ENCODE measurements around the gene TRPM5.

The TRPM5 gene

DNA sequence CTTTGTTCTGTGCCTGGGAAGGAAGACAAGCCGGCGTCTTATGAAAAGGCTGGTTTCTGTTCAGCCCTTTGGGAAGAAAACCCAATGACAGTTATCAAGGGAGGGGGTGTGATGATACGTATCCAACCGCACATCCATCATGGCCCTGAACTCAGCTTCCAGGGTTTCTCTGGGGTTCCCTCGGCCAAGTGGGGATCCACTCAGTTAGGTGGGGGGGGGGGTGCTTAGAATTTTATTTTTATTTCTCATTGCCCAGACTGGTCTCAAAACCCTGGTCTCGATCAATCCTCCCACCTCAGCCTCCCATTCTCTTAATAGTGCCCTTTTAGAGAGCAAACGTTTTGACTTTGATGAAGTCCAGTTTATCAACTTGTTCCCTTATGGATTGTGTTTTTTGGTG lies 26.2 kb upstream of the TRPM5 start:
- DNase-seq, result no peak

GRCh38 chr11:2468363-2469235 lies 24.3 kb upstream of the TRPM5 start:
- DNase-seq, result no peak

DNA sequence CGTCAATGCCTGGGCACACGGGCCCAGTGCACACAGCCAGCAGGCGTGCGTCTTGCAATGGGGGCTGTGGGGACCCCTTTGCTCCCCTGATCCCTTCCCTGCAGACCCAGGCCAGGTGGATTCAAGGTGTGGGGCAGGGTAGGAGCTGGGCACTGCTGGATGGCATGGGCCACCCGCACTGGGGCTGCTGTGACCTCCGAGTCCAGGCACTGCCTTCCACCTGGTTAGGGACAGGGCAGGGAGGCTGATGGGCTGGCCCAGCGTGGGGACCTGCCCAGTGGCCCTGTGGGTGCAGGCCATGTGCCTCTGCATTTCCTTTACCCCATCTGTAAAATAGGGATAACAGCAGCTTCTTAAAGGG lies 23.4 kb upstream of the TRPM5 start:
- no peak for DNase-seq

DNA sequence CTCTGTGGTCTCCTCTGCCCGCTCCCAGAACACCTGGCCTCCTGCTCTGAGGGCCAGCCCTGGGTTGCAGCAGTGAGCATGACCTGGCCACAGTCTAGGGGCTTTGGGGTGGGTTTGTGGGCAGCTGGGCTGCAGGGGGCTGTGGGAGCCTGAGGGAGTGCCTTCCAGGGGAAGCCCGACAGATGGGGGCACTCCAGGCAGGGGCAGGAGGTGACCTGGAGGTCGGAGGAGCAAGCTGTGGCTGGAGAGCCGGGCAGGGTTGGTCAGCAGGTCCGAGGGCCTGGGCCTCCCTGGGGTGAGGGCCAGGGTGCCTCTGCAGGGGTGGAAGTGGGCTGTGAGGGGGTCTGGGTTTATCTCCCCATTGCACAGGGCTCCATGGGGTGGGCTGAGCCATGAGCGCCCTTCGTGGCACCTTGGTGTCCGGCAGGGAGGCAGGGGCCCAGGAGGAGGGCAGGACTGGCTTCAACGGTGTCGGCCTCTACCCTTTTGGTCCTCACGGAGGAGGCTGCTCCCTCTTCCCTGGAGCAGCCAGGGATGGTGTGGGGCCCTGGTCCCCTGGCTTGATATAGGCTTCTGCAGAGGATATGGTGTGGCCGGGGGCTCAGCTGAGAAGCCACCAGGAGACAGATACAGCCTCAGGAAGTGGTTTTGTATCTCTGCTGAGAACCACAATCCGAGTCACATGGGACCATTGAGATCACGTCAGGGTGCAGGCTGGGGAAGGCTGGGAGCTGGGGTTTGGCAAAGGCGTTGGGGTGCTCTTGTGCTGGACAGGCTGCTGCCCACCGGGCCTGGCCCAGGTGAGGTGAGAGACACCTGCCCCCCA lies 22.8 kb upstream of the TRPM5 start:
- no peak for DNase-seq

GRCh38 chr11:2466069-2466801 lies 21.9 kb upstream of the TRPM5 start:
- no peak for DNase-seq

DNA sequence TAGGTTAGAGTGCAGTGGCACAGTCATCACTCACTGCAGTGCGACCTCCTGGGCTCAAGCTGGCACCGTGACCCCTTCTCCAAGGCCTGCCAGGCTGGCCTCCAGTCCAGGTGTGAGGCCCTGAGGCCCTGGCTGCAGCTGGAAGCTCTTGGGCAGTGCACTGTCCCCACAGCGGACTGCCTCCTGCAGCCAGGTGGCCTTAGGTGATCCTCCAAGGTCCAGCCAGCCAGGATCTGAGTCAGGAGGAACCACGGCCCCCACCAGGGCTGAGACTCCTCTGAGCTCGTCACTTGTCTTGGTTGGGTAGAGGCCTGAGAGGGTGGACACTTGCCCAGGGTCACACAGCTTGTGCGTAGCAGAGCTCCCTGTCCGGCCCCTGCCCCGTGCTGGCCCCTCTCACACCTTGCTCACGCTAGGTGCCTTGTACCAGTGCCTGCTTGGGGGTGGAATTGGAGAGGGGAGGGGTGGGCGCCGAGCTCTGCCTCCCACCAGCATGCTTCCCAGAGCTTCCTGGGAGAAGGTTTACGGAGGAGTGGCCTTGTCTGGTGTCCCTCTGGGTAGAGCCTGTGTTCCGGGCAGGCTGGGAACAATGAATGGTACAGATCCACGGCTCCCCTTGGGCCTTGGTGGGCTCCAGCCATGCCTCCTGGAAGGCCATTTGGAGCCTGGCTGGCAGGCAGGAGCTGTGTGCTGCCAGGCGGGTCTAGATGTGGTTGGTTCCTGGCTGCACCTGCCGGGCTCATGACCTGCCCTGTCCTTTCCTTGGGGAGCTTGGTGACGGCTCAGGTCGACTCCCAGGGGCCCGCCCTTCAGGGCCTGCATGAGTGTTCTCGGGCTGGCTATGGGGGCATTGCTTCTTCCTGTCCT lies 21.1 kb upstream of the TRPM5 start:
- DNase-seq, result no peak

- DNase-seq, result no peak
Measured at GRCh38 chr11:2464451-2465165, 20.3 kb upstream of the TRPM5 start.

DNA sequence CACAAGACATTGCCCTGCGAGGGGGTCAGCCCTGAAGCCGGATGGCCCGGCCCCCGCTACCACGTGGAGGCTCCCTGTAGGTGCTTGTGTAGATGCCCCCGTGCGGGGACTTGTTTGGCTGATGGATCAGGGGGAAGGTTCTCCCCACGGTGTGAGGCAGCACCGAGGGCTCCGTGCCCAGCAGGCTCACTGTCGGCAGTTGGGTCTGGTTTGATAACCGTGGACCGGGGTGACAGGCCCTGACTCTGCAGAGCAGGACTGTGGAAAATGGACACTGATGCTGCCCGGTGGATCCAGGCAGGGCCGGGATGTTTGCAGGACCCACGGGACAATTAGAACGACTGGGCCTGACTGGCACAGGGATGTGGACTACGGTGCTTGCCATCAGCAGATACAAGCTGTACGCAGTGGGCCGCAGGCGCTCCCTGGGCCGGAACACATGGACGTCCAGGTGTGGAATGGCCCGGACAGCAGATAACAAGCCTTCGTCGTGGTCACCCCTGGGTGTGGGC lies 19.5 kb upstream of the TRPM5 start:
- DNase-seq, result no peak

- DNase-seq, result no peak
Measured at GRCh38 chr11:2462986-2463765, 18.9 kb upstream of the TRPM5 start.

DNA sequence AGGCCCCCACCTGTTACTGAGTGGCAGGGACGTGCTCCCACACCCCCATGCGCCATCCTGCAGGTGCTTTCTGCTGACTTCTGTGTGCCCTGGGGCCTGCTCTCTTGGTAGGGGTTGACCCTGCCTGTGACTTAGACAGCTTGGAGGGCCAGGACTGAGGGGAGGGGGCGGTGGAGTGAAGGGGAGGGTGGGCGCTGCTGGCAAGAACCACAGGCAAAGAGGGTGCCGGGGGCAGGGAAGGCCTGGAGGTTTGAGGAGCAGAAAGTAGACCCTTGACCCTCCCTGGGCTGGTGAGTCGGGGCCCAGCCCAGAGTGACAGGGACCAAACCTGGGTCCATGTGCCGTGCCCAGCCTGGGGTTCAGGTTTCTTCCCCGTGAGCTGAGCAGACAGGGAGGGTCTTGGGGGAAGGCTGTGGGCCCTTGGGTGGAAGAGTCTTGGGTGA lies 18.2 kb upstream of the TRPM5 start:
- DNase-seq, result no peak

DNA sequence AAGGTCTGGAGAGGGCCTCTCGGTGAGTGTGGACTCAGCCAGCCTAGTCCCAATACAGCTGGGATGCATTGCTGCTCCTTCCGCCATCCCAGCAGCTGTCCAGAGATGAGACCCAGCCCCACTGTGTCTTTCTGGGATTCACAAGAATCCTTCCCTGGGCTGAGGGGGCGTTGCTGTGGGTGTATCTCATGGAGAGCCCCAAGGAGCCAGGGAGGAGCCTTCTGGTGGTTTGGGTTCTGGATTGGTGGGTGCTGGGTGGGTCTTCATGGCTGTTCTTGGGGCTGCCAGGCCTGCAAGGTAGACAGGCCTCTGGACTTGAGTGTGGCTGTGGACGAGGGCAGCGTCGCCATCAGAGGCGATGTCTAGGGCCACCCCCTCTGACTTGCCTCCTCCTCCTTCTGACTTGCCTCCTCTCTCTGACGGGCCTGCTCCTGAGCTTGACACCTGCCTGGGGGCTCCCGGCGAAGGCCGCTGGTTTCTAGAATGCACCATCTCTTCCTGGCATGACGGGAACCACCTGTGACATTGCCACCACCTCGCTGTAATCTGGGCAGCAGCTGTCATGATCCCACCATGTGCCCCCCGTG lies 17.7 kb upstream of the TRPM5 start:
- DNase-seq, result no peak

- no peak for DNase-seq
Measured at GRCh38 chr11:2461253-2461955, 17.1 kb upstream of the TRPM5 start.

GRCh38 chr11:2460540-2461252 lies 16.4 kb upstream of the TRPM5 start:
- no peak for DNase-seq

GRCh38 chr11:2459796-2460531 lies 15.7 kb upstream of the TRPM5 start:
- no peak for DNase-seq

DNA sequence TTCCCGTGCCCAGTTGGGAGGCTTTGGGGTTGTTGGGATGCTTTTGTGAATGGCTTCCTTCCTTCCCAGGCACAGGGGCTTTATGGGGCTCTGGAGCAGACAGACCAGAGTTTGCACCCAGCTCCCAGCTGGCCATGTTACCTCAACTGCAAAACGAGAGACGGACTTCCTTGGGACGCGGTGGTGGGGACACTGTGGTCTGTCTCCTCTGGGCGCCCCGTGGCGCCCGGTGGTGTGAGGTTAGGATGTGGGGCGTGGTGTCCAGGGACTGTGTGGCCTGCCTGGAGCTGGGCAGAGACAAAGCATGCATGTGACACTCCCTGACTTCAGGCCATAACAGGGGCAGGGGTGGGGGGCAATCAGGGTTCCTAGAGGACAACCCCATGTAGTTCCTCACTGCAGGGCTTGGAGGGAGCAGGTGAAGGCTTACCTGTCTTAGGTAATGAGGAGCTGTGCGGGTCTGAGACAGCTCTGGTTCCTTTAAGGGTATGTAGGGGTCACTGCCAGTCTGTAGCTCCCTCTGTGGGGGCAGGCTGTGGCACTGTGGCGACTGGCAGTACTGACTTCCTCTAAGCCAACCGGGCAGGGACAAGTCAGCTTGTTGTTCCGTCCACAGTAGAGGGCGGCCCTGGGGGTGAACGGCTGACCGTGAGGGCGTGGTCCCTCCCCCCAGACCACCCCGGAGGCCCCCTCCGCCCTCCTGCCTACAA lies 14.9 kb upstream of the TRPM5 start:
- DNase-seq, result no peak

DNA sequence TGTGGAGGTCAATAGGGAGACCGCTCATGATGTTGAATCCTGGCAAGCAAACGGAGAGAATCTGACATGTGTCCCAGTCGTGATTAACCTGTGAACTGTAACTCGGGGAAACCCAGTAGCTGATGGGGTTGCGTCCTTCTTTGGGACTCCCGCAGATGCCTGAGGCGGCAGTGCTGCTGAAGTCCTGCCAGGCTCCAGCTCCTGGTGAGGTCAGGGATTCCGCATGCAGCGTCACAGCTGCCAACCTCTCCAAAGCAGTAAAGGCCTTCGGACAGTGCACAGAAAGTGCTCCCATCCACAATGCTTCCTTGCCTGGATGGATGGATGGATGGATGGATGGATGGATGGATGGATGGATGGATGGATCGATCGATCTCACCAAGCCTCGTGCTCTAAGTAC lies 14.0 kb upstream of the TRPM5 start:
- DNase-seq, result no peak

DNA sequence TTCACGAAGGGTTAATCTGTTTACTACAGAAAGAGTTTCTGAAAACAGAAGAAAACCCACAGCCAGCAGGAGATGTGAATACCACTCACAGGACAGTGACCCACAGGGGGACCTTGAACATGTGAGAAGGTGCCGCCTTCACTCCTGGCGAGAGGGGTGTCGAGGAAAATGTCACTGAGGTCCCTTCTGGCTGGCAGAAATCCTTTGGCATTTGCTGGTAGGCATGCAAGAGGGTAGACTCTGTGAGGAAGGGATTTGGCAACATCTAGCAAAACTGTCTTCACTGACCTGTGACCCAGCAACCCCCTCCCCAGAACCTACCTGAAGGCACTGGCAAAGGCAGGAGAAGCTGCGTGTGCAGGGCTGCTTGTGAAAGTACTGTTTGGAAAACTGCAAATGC lies 9.1 kb upstream of the TRPM5 start:
- no peak for DNase-seq

Measured in activated gamma-delta T cell (primary cell).